Activated T-helper 17 cell treated with anti-CD3 and anti-CD28 coated beads, Interleukin-2, amount 50 U/mL, for 72 hours (primary cell): ENCODE data around the gene TNP2. TPM values are rescaled to one million over a fixed set of nuclear protein-coding genes. Genes with fewer than 3 reads are reported as not detected.
A peak's percentile ranks its signal among the peaks of the same experiment; 100 is the strongest.
"Not testable (repeated sequence)": the region's sequence is repeated elsewhere in the genome, so short reads cannot be mapped to it uniquely, and the experiment has no call there.

Experiments used
- ATAC-seq: fragments of 150-1000 bp; cut with Tn5 transposase; replicated peaks from 2 replicates; pipeline ENCODE4 v1.10.0; 2021; ENCODE audit warnings: mild to moderate bottlenecking, moderate library complexity
- H3K27ac Mint-ChIP-seq: one replicate; pipeline ENCODE4 v1.8.0; 2022; ENCODE audit warnings: mixed read lengths
- H3K27me3 Mint-ChIP-seq: one replicate; pipeline ENCODE4 v1.8.0; 2022; ENCODE audit warnings: mixed read lengths
- H3K36me3 Mint-ChIP-seq: one replicate; pipeline ENCODE4 v1.8.0; 2022; ENCODE audit warnings: low read depth, mild to moderate bottlenecking, mixed read lengths
- H3K4me1 Mint-ChIP-seq: one replicate; pipeline ENCODE4 v1.8.0; 2022; ENCODE audit warnings: mixed read lengths
- H3K4me3 Mint-ChIP-seq: one replicate; pipeline ENCODE4 v1.8.0; 2022; ENCODE audit warnings: mild to moderate bottlenecking, mixed read lengths
- H3K9me3 Mint-ChIP-seq: one replicate; pipeline ENCODE4 v1.8.0; 2022; ENCODE audit warnings: mixed read lengths
- total RNA-seq, 2 donors: library from RNA; stranded (reverse); gene quantifications; one replicate each; pipeline ENCODE4 v1.2.3, GENCODE V29; 2022

The TNP2 gene
- total RNA-seq, 2 donors from 2014 or later: not detected

- no peaks in the 10 kb centered on the region for H3K36me3 Mint-ChIP-seq
- peaks cover 6% of the 10 kb centered on the region for H3K4me1 Mint-ChIP-seq
- no peaks in the 10 kb centered on the region for H3K9me3 Mint-ChIP-seq
- H3K27me3 Mint-ChIP-seq: no peaks in the 10 kb centered on the region
- peak overlapping the region; percentile 58 for H3K27ac Mint-ChIP-seq
- H3K4me3 Mint-ChIP-seq: no peak overlapping the region
- peak; percentile 77 for ATAC-seq
These were observed 38.0 kb upstream of the TNP2 start for GRCh38 chr16:11306997-11307638.

DNA sequence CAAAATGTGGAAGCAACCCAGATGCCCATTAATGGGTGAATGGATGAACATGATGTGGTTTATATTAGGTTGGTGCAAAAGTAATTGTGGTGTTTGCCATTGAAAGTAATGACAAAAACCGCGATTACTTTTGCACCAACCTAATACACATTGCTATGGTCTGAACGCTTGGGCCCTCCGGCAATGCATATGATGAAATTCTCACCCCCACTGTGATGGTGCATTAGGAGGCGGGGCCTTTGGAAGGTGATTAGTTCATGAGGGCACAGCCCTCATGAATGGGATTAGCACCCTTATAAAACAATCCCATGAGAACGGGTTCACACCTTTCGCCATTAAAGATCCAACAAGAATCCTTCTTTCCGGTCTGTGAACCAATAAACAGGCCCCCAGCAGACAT is 37.3 kb upstream of the TNP2 start:
- no peaks in the 10 kb centered on the region for H3K27me3 Mint-ChIP-seq
- no peaks in the 10 kb centered on the region for H3K36me3 Mint-ChIP-seq
- peaks cover 6% of the 10 kb centered on the region for H3K4me1 Mint-ChIP-seq
- H3K27ac Mint-ChIP-seq: no peak overlapping the region
- no peak overlapping the region for H3K4me3 Mint-ChIP-seq
- no peaks in the 10 kb centered on the region for H3K9me3 Mint-ChIP-seq
- no peak for ATAC-seq

- ATAC-seq: no peak
- no peaks in the 10 kb centered on the region for H3K27me3 Mint-ChIP-seq
- H3K9me3 Mint-ChIP-seq: no peaks in the 10 kb centered on the region
- H3K4me3 Mint-ChIP-seq: no peak overlapping the region
- H3K36me3 Mint-ChIP-seq: no peaks in the 10 kb centered on the region
- no peak overlapping the region for H3K27ac Mint-ChIP-seq
- H3K4me1 Mint-ChIP-seq: peaks cover 6% of the 10 kb centered on the region
These were observed 34.4 kb upstream of the TNP2 start for GRCh38 chr16:11303405-11304138.

- H3K36me3 Mint-ChIP-seq: no peaks in the 10 kb centered on the region
- no peak for ATAC-seq
- peaks cover 6% of the 10 kb centered on the region for H3K4me1 Mint-ChIP-seq
- H3K27me3 Mint-ChIP-seq: no peaks in the 10 kb centered on the region
- no peaks in the 10 kb centered on the region for H3K9me3 Mint-ChIP-seq
- no peak overlapping the region for H3K27ac Mint-ChIP-seq
- no peak overlapping the region for H3K4me3 Mint-ChIP-seq
These were observed 33.9 kb upstream of the TNP2 start for GRCh38 chr16:11302977-11303376.

- H3K27ac Mint-ChIP-seq: no peak overlapping the region
- H3K36me3 Mint-ChIP-seq: no peaks in the 10 kb centered on the region
- H3K27me3 Mint-ChIP-seq: no peaks in the 10 kb centered on the region
- peaks cover 10% of the 10 kb centered on the region for H3K4me1 Mint-ChIP-seq
- H3K4me3 Mint-ChIP-seq: no peak overlapping the region
- ATAC-seq: no peak
- H3K9me3 Mint-ChIP-seq: no peaks in the 10 kb centered on the region
These were observed 32.7 kb upstream of the TNP2 start for GRCh38 chr16:11301645-11302501.

DNA sequence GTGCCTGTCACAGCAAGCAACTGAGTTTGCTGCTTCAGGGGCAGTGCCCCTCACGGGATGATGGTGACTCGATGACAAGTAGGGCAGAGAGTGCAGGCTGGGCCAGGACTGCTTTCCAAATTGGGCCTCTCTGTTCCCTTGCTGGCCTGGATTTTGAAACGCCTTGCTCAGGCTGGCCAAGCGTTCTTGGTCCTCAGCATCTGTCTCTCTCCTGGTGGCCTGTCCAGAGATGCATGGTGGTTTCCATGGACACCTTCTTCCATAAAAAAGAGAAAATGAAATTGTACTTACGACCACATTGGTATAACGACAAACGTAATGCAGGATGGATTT is 31.4 kb upstream of the TNP2 start:
- no peak for ATAC-seq
- H3K4me1 Mint-ChIP-seq: peaks cover 10% of the 10 kb centered on the region
- no peaks in the 10 kb centered on the region for H3K9me3 Mint-ChIP-seq
- no peaks in the 10 kb centered on the region for H3K36me3 Mint-ChIP-seq
- no peaks in the 10 kb centered on the region for H3K27me3 Mint-ChIP-seq
- no peak overlapping the region for H3K4me3 Mint-ChIP-seq
- H3K27ac Mint-ChIP-seq: no peak overlapping the region

DNA sequence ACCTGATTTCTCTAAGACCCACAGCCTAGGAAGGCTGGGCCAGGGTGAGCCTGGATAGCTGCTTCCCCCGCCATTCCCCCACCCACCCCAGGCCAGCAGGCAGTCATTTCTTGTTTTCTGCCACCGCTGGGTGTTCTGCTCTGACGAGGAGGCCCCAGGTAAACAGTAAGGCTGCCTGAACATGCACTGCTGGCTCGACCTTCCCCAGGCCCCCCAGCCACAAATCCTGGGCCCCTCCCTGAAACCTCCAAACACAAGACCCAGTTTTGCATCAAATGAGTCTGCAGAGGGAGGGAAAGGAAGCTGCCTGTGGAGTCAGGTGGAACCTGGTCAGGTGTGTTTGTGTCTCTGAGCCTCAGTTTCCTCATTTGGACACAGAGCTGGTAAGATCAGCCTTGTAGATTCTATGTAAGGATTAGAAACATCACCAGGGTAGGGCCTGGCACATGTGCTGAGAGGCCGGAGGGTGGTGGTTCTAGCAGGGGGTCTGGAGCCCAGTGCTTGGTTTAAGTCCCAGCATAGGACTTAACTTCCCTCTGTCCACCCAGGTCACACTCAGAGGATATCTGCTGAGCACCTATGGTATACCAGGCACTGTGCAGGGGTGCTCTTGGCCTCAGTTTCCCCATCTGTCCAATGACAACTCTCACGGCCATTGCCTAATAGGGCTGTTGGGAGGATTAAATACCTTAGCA is 30.9 kb upstream of the TNP2 start:
- Mint-ChIP-seq H3K36me3 (no peaks in the 10 kb centered on the region), H3K4me3 (no peak overlapping the region), H3K9me3 (no peaks in the 10 kb centered on the region), H3K27me3 (no peaks in the 10 kb centered on the region), H3K27ac (no peak overlapping the region), H3K4me1 (peaks cover 10% of the 10 kb centered on the region)
- no peak for ATAC-seq

- H3K27me3 Mint-ChIP-seq, H3K4me1 Mint-ChIP-seq, ATAC-seq, H3K4me3 Mint-ChIP-seq, H3K9me3 Mint-ChIP-seq, H3K36me3 Mint-ChIP-seq, H3K27ac Mint-ChIP-seq: not testable (repeated sequence)
These were observed 29.9 kb upstream of the TNP2 start for GRCh38 chr16:11298950-11299547.

DNA sequence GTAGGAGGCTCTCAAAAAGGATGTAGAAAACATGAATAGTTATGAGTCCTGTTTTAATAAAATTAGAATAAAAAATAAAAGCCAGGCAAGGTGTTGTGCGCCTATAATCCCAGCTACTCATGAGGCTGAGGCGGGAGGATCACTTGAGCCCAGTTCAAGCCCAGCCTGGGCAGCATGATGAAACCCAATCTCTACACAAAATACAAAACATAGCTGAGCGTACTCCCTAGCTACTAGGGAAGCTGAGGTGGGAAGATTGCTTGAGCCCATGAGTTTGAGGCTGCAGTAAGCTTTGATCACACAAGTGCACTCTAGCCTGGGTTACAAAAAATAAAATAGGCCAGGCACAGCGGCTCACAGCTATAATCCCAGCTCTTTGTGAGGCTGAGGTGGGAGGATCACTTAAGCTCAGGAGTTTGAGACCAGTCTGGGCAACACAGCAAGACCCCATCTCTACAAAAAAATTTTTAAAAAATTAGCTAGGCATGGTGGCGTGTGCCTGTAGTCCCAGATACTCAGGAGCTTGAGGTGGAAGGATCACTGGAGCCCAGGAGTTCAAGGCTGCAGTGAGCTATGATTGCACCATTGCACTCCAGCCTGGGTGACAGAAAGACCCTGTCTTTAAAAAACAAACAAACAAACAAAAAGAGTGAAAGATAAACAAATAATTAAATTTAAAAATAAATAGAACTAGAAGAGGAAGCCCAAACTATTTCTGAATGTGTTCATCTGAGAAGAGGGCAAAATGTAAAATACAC is 29.2 kb upstream of the TNP2 start:
- Mint-ChIP-seq H3K4me1 (peaks cover 10% of the 10 kb centered on the region), H3K4me3 (peak overlapping the region; percentile 58), H3K9me3 (no peaks in the 10 kb centered on the region), H3K27me3 (no peaks in the 10 kb centered on the region), H3K36me3 (no peaks in the 10 kb centered on the region), H3K27ac (no peak overlapping the region)
- no peak for ATAC-seq

DNA sequence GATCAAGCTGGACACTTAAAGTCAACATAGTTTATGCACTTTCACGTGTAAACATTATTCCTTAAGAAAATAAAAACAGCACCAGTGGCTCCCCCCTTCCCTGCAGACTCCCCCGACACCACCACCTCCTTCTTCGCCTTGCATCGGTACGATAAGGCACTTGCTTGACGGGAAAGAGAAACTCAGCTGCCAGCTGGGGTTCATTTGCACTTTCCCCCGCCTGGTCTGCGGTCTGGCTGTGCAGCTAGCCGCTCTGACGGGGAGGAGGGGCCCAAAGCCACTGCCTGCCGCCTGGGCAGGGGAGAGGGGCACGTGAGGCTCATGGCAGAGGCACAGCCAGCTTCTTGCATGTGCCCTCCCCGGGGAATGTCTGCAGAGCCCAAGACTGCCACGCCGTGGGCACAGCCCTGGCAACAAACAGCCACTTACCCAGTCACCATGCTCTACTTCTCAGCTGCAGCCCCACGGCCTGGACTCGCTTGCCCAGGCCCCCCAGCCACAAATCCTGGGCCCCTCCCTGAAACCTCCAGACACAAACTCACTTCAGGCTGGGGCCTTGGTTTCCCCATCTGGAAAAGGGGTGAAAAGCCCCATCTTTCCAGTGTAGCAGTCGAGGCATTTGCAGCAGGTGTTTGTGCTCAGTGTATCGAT is 28.5 kb upstream of the TNP2 start:
- H3K4me3 Mint-ChIP-seq: peak overlapping the region; percentile 58

GRCh38 chr16:11296706-11297491 is 27.8 kb upstream of the TNP2 start:
- no peak overlapping the region for H3K27ac Mint-ChIP-seq
- H3K27me3 Mint-ChIP-seq: peaks cover 4% of the 10 kb centered on the region
- peak overlapping the region; percentile 58 for H3K4me3 Mint-ChIP-seq
- H3K36me3 Mint-ChIP-seq: no peaks in the 10 kb centered on the region
- H3K9me3 Mint-ChIP-seq: no peaks in the 10 kb centered on the region
- ATAC-seq: peak; percentile 22
- peaks cover 10% of the 10 kb centered on the region for H3K4me1 Mint-ChIP-seq

More for the DNA sequence above, 28.5 kb upstream of the TNP2 start:
- Mint-ChIP-seq H3K27ac (no peak overlapping the region), H3K9me3 (no peaks in the 10 kb centered on the region), H3K36me3 (no peaks in the 10 kb centered on the region), H3K27me3 (peaks cover 4% of the 10 kb centered on the region), H3K4me1 (peaks cover 10% of the 10 kb centered on the region)
- peak; percentile 90 for ATAC-seq

- H3K36me3 Mint-ChIP-seq: no peaks in the 10 kb centered on the region
- H3K4me3 Mint-ChIP-seq: no peak overlapping the region
- H3K4me1 Mint-ChIP-seq: peaks cover 10% of the 10 kb centered on the region
- H3K9me3 Mint-ChIP-seq: no peaks in the 10 kb centered on the region
- ATAC-seq: no peak
- peaks cover 8% of the 10 kb centered on the region for H3K27me3 Mint-ChIP-seq
- H3K27ac Mint-ChIP-seq: no peak overlapping the region
These were observed 27.2 kb upstream of the TNP2 start for GRCh38 chr16:11296351-11296705.

DNA sequence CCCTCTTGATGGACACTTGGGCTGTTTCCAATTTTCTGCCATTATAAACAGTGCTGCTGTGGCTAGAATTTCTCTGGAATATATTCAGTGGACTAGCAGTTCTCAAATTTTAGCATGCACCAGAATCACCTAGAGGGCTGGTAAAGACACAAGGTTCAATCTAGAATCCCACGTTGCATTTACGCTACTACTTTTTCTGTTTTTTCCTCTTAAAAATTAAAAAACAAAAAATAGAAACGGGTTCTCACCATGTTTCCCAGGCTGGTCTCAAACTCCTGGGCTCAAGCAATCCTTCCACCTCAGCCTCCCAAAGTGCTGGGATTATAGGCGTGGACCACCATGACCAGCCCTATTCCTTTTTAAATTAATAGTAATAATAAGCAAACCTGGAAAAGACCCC is 26.5 kb upstream of the TNP2 start:
- Mint-ChIP-seq H3K27me3 (peaks cover 8% of the 10 kb centered on the region), H3K4me3 (no peak overlapping the region), H3K4me1 (peaks cover 10% of the 10 kb centered on the region), H3K9me3 (no peaks in the 10 kb centered on the region), H3K27ac (no peak overlapping the region), H3K36me3 (no peaks in the 10 kb centered on the region)
- ATAC-seq: no peak
